A673 (cell line): ENCODE measurements around the gene KIAA0232.
"Not testable (repeated sequence)": the region's sequence is repeated elsewhere in the genome, so short reads cannot be mapped to it uniquely, and the experiment has no call there.

Experiments
- CTCF ChIP-seq: fragments of 300-800, 200-600 bp; sonication (generic); conservative IDR thresholded peaks from 2 replicates; pipeline ENCODE4 v1.5.1; 2017; ENCODE audit warnings: low read depth, mild to moderate bottlenecking, antibody characterized with exemption, low read length, moderate library complexity, mixed read lengths
- EZH2 ChIP-seq: fragments of 200-600 bp; sonication (generic); IDR thresholded peaks from 2 replicates; pipeline ENCODE4 v1.6.1; 2017; ENCODE audit warnings: borderline replicate concordance, low read depth, mild to moderate bottlenecking, mixed read lengths, antibody characterized with exemption, low read length; ENCODE audit not compliant: poor library complexity, severe bottlenecking

GRCh38 chr4:6911917-6912316 is 129.4 kb downstream of the KIAA0232 start:
- TF ChIP-seq CTCF, EZH2: not testable (repeated sequence)
